Adrenal gland (tissue), 12 donors: ENCODE results near the gene EFL1. TPM values are rescaled to one million over a fixed set of nuclear protein-coding genes. Genes with fewer than 3 reads are reported as not detected.
"Not testable (repeated sequence)": the region's sequence is repeated elsewhere in the genome, so short reads cannot be mapped to it uniquely, and the experiment has no call there.

ENCODE experiments used
- DNase-seq, 7 donors: peaks; one replicate each; pipeline ENCODE4 v3.0.0-alpha.2; 2019 to 2020
- H3K27ac ChIP-seq, 5 donors: fragments of 200-600 bp; sonication (generic) in 4 of 5; 1 replicate in 3 of 5; 2 replicates in 2 of 5; pipeline versions ENCODE4 v1.5.1 to v1.8.0; 2016 to 2020; ENCODE audit warnings: mild to moderate bottlenecking in 1 of 5
- H3K27me3 ChIP-seq: fragments of 200-600 bp; 2 replicates; pipeline ENCODE4 v1.8.0; 2021
- H3K36me3 ChIP-seq, 2 donors: fragments of 200-600 bp; replicated peaks in 1 of 2; 1 replicate in 1 of 2; 2 replicates in 1 of 2; pipeline versions ENCODE4 v1.5.1 to v1.8.0; 2018 to 2022
- H3K4me1 ChIP-seq, 2 donors: fragments of 200-600 bp; replicated peaks in 1 of 2; 1 replicate in 1 of 2; 2 replicates in 1 of 2; pipeline versions ENCODE4 v1.5.1 to v1.8.0; 2018 to 2021
- H3K4me3 ChIP-seq, 4 donors: fragments of 200-600 bp; sonication (generic) in 3 of 4; one replicate each; pipeline ENCODE4 v1.5.1; 2016 to 2018
- H3K9me3 ChIP-seq, 3 donors: fragments of 200-600 bp; sonication (generic) in 1 of 3; replicated peaks in 1 of 3; 1 replicate in 2 of 3; 2 replicates in 1 of 3; pipeline versions ENCODE4 v1.5.1 to v1.8.0; 2016 to 2021
- CTCF ChIP-seq, 6 experiments: fragments of 450-650 bp in 4 of 6; fragments of 200-600 bp in 2 of 6; sonication (generic) in 1 of 6; IDR thresholded peaks; 1 replicate in 5 of 6; 2 replicates in 1 of 6; pipeline versions ENCODE4 v1.5.1 to v1.8.0; 2016 to 2021; ENCODE audit warnings: antibody characterized with exemption in 6 of 6, mild to moderate bottlenecking in 2 of 6, moderate library complexity in 1 of 6
- POLR2A ChIP-seq, 2 donors: fragments of 450-650 bp; IDR thresholded peaks; one replicate each; pipeline ENCODE4 v1.6.1; 2017; ENCODE audit warnings: antibody characterized with exemption in 2 of 2, mild to moderate bottlenecking in 2 of 2, moderate library complexity in 1 of 2
- WGBS, 4 donors: extraction: QIAGEN DNeasy Blood & Tissue Kit in 2 of 4; methylation state at CpG; one replicate each; pipeline versions ENCODE4 v1.1.5 to v1.1.7; 2013 to 2017; 5-methylcytosine and 5-hydroxymethylcytosine counted together
- intact Hi-C, 2 donors: fragments of 100-400 bp; cut with DNase I; formaldehyde crosslinking; loops; one replicate each; pipeline versions ENCODE4 v1.14.1 to v1.15.0; 2022 to 2023
- polyA plus RNA-seq, 3 donors: library from polyadenylated mRNA; stranded (reverse); fragments of 200-250 nt in 2 of 3; fragments of 350-450 nt in 1 of 3; fragmentation: Illumina TruSeq in 1 of 3; extraction: RNeasy Lipid Tissue Mini Kit (QIAGEN cat#74804) in 1 of 3; gene quantifications; one replicate each; pipeline ENCODE4 v1.2.3, GENCODE V29; 2013 to 2014
- total RNA-seq, 9 donors: library from RNA; depleted of rRNA in 4 of 9; stranded (reverse); fragments of >200 nt in 4 of 9; fragments of 120-200 nt in 1 of 9; fragmentation: NEBNext Ultra II Directional in 1 of 9; extraction: Animal tissue kit (Norgen Biotek cat#: 25700) in 1 of 9; gene quantifications; one replicate each; pipeline versions ENCODE4 v1.1.0 to v1.2.4, GENCODE V29; 2013 to 2023
- donor health status: healthy with polysubstance abuse.
- donor health status: Bipolar disorder and iron deficiency.
- donor health status: DM: yes; HTN: yes; CAD: no.
- donor health status: DM: no; HTN: no; CAD: no.
- donor health status: DM: no; HTN: no; CAD: no.
- donor health status: DM: yes; HTN: yes; CAD: no.

The EFL1 gene
- total and polyA plus RNA-seq, 12 donors: 3.1 to 29.8 (median 18.0) TPM

- H3K36me3 ChIP-seq, H3K4me3 ChIP-seq, H3K27ac ChIP-seq, intact Hi-C loops, H3K9me3 ChIP-seq, H3K27me3 ChIP-seq, DNase-seq, H3K4me1 ChIP-seq: not testable (repeated sequence)
- WGBS, 4 donors: 78 to 90% (median 83%) methylated on average over 4 of the region's 4 CpGs
Observed at GRCh38 chr15:82282386-82282785, 19.9 kb upstream of the EFL1 start.

GRCh38 chr15:82281276-82281675 lies 18.7 kb upstream of the EFL1 start:
- intact Hi-C loops, DNase-seq, H3K9me3 ChIP-seq, H3K36me3 ChIP-seq, H3K4me3 ChIP-seq, H3K4me1 ChIP-seq, H3K27ac ChIP-seq, H3K27me3 ChIP-seq: not testable (repeated sequence)
- peak in 4 of 6 experiments; percentile 26 to 43 (median 39) for TF ChIP-seq CTCF (IDR thresholded peaks at IDR 0.05)

GRCh38 chr15:82275410-82275809 lies 12.9 kb upstream of the EFL1 start:
- H3K27me3 ChIP-seq: no peaks in the 10 kb centered on the region
- DNase-seq: no peak
- intact Hi-C loops: no loop called here
- no peak overlapping the region for H3K27ac ChIP-seq
- TF ChIP-seq CTCF (IDR thresholded peaks at IDR 0.05): no peak
- no peak for TF ChIP-seq POLR2A (IDR thresholded peaks at IDR 0.05)
- H3K36me3 ChIP-seq: no peaks in the 10 kb centered on the region
- H3K4me3 ChIP-seq: no peak overlapping the region
- H3K9me3 ChIP-seq: no peaks in the 10 kb centered on the region
- no peaks in the 10 kb centered on the region for H3K4me1 ChIP-seq

- no peaks in the 10 kb centered on the region for H3K9me3 ChIP-seq
- intact Hi-C loops: no loop called here
- 73 to 82% (median 76%) methylated on average over 2 of the region's 2 CpGs for WGBS, 4 donors
- no peak for TF ChIP-seq POLR2A (IDR thresholded peaks at IDR 0.05)
- TF ChIP-seq CTCF (IDR thresholded peaks at IDR 0.05): no peak
- no peaks in the 10 kb centered on the region for H3K27me3 ChIP-seq
- H3K4me1 ChIP-seq: no peaks in the 10 kb centered on the region
- H3K4me3 ChIP-seq: no peak overlapping the region
- no peak overlapping the region for H3K27ac ChIP-seq
- DNase-seq: no peak
- H3K36me3 ChIP-seq: no peaks in the 10 kb centered on the region
Observed at GRCh38 chr15:82272154-82272553, 9.6 kb upstream of the EFL1 start.

GRCh38 chr15:82268454-82268853 lies 5.9 kb upstream of the EFL1 start:
- H3K27ac ChIP-seq: not testable (repeated sequence)
- WGBS, 4 donors: 0 to 84% (median 67%) methylated on average over 1 to 2 of the region's 2 CpGs

GRCh38 chr15:82267137-82267536 lies 4.6 kb upstream of the EFL1 start:
- DNase-seq, H3K4me3 ChIP-seq, H3K9me3 ChIP-seq, H3K27me3 ChIP-seq, intact Hi-C loops, H3K36me3 ChIP-seq, H3K27ac ChIP-seq, H3K4me1 ChIP-seq: not testable (repeated sequence)
- WGBS, 4 donors: 63 to 92% (median 85%) methylated on average over 2 of the region's 2 CpGs

More at GRCh38 chr15:82268454-82268853, 5.9 kb upstream of the EFL1 start:
- H3K36me3 ChIP-seq, H3K4me3 ChIP-seq, H3K4me1 ChIP-seq, H3K27me3 ChIP-seq, H3K9me3 ChIP-seq, DNase-seq, intact Hi-C loops: not testable (repeated sequence)
